Measurements from ENCODE around the gene SLC39A11.

DNA sequence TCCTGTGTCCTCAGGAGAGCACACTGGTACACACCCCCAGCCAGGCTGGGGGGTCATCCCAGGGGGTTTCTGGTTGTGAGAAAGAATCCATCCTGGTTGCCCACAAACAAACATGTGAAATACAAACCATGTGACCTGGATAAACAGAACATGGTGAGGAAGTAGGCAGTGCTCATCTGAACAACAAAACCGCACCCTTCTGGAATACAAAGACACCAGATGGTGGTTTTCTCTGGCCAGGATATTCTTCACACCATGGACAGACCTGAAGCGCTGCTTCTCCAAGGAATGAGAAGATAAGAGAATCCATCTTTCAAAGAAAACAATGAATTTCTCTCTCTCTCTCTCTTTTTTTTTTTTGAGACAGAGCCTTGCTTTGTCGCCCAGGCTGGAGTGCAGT is 302.3 kb downstream of the SLC39A11 start:
- TF ChIP-seq POLR2A (IDR thresholded peaks at IDR 0.05) (no peak), CTCF (IDR thresholded peaks at IDR 0.05) (no peak), POLR2AphosphoS5 (IDR thresholded peaks at IDR 0.05) (no peak), EP300 (IDR thresholded peaks at IDR 0.05) (no peak)
